ENCODE results near the gene PRKN.
A peak's percentile ranks its signal among the peaks of the same experiment; 100 is the strongest.
"Not testable (repeated sequence)": the region's sequence is repeated elsewhere in the genome, so short reads cannot be mapped to it uniquely, and the experiment has no call there.

PRKN gene

GRCh38 chr6:161926324-161926723, 801.2 kb downstream of the PRKN start:
- no peak for DNase-seq

- DNase-seq = no peak
Measured at GRCh38 chr6:161924516-161925116, 803.0 kb downstream of the PRKN start.

GRCh38 chr6:161922631-161923119, 804.9 kb downstream of the PRKN start:
- DNase-seq = peak; percentile 21

- DNase-seq = no peak
Measured at GRCh38 chr6:161921602-161922395, 805.8 kb downstream of the PRKN start.

GRCh38 chr6:161919691-161920090, 807.9 kb downstream of the PRKN start:
- DNase-seq = no peak

GRCh38 chr6:161918628-161919205, 808.8 kb downstream of the PRKN start:
- no peak for DNase-seq

GRCh38 chr6:161918109-161918531, 809.4 kb downstream of the PRKN start:
- no peak for DNase-seq

GRCh38 chr6:161917645-161918044, 809.9 kb downstream of the PRKN start:
- DNase-seq = no peak

GRCh38 chr6:161915456-161915964, 812.1 kb downstream of the PRKN start:
- no peak for DNase-seq

GRCh38 chr6:161908872-161909271, 818.7 kb downstream of the PRKN start:
- DNase-seq = no peak

GRCh38 chr6:161906571-161906970, 821.0 kb downstream of the PRKN start:
- DNase-seq = no peak

- no peak for DNase-seq
Measured at GRCh38 chr6:161903584-161904212, 823.9 kb downstream of the PRKN start.

GRCh38 chr6:161901740-161902426, 825.7 kb downstream of the PRKN start:
- DNase-seq = no peak

- no peak for DNase-seq
Measured at GRCh38 chr6:161894436-161894835, 833.1 kb downstream of the PRKN start.

- DNase-seq = no peak
Measured at GRCh38 chr6:161891542-161891941, 836.0 kb downstream of the PRKN start.

GRCh38 chr6:161890832-161891297, 836.7 kb downstream of the PRKN start:
- DNase-seq = no peak

GRCh38 chr6:161890133-161890831, 837.3 kb downstream of the PRKN start:
- DNase-seq = no peak

GRCh38 chr6:161889324-161889723, 838.2 kb downstream of the PRKN start:
- DNase-seq = no peak

- not testable (repeated sequence) for DNase-seq
Measured at GRCh38 chr6:161886545-161886944, 841.0 kb downstream of the PRKN start.

- DNase-seq = no peak
Measured at GRCh38 chr6:161884782-161885181, 842.8 kb downstream of the PRKN start.

GRCh38 chr6:161882196-161882765, 845.3 kb downstream of the PRKN start:
- DNase-seq = no peak

GRCh38 chr6:161880056-161880455, 847.5 kb downstream of the PRKN start:
- no peak for DNase-seq

Data from 8988T (cell line).